Gastroesophageal sphincter (tissue), 4 donors: Measurements from ENCODE around the gene TNS1. TPM values are rescaled to one million over a fixed set of nuclear protein-coding genes. Genes with fewer than 3 reads are reported as not detected.

Experiments
- ATAC-seq: fragments of 150-250 bp; one replicate; pipeline ENCODE4 v1.9.1; 2016; ENCODE audit warnings: mild to moderate bottlenecking, moderate library complexity
- H3K27ac ChIP-seq, 4 donors: fragments of 200-600 bp; sonication (generic) in 3 of 4; 1 replicate in 3 of 4; 2 replicates in 1 of 4; pipeline ENCODE4 v1.5.1; 2016 to 2019
- H3K27me3 ChIP-seq: fragments of 200-600 bp; sonication (generic); one replicate; pipeline ENCODE4 v1.5.1; 2019
- H3K36me3 ChIP-seq, 2 donors: fragments of 200-600 bp; sonication (generic); one replicate each; pipeline ENCODE4 v1.5.1; 2019; ENCODE audit warnings: control low read depth in 1 of 2
- H3K4me1 ChIP-seq, 3 donors: fragments of 200-600 bp; sonication (generic); 1 replicate in 2 of 3; 2 replicates in 1 of 3; pipeline ENCODE4 v1.5.1; 2016 to 2019; ENCODE audit warnings: control low read depth in 2 of 3
- H3K4me3 ChIP-seq, 2 donors: fragments of 200-600 bp; sonication (generic); one replicate each; pipeline ENCODE4 v1.5.1; 2019; ENCODE audit warnings: mild to moderate bottlenecking in 1 of 2, moderate library complexity in 1 of 2
- H3K9me3 ChIP-seq, 3 donors: fragments of 200-600 bp; sonication (generic); one replicate each; pipeline ENCODE4 v1.5.1; 2017 to 2019; ENCODE audit warnings: control low read depth in 2 of 3
- CTCF ChIP-seq, 4 experiments: fragments of 200-600 bp in 2 of 4; fragments of 450-650 bp in 2 of 4; sonication (generic) in 1 of 4; IDR thresholded peaks; one replicate each; pipeline ENCODE4 v1.5.1; 2017 to 2019; ENCODE audit warnings: antibody characterized with exemption in 4 of 4, mild to moderate bottlenecking in 2 of 4, moderate library complexity in 2 of 4
- EP300 ChIP-seq: sonication (generic); formaldehyde crosslinking; IDR thresholded peaks from one replicate; pipeline ENCODE4 v1.6.1; 2017; ENCODE audit warnings: antibody characterized with exemption, mild to moderate bottlenecking
- POLR2A ChIP-seq, 2 donors: fragments of 450-650 bp; IDR thresholded peaks; one replicate each; pipeline ENCODE4 v1.6.1; 2017; ENCODE audit warnings: antibody characterized with exemption in 2 of 2, mild to moderate bottlenecking in 2 of 2, moderate library complexity in 1 of 2
- POLR2AphosphoS5 ChIP-seq: sonication (generic); formaldehyde crosslinking; IDR thresholded peaks from one replicate; pipeline ENCODE4 v1.6.1; 2017; ENCODE audit warnings: antibody characterized with exemption
- WGBS, 2 donors: methylation state at CpG; one replicate each; pipeline ENCODE4 v1.1.5; 2018; ENCODE audit warnings: low coverage in 1 of 2; 5-methylcytosine and 5-hydroxymethylcytosine counted together
- total RNA-seq, 4 donors: library from RNA; depleted of rRNA; stranded (reverse); fragments of >200 nt; gene quantifications; one replicate each; pipeline ENCODE4 v1.1.0, GENCODE V29; 2016

Gene TNS1
- total RNA-seq, 4 donors from 2014 or later: 825 to 2,193 (median 1,462) TPM

- peak; percentile 89 for TF ChIP-seq POLR2AphosphoS5
- TF ChIP-seq CTCF (IDR thresholded peaks at IDR 0.05): no peak
- no peak for TF ChIP-seq EP300
- Histone ChIP-seq H3K36me3 (peaks cover 0 to 70% of the 10 kb centered on the region in 2 donors), H3K9me3 (no peaks in the 10 kb centered on the region), H3K4me1 (peaks cover 4 to 100% (median 70%) of the 10 kb centered on the region in 3 donors), H3K27me3 (no peaks in the 10 kb centered on the region), H3K4me3 (no peak overlapping the region), H3K27ac (peak overlapping the region; percentile 83 to 93 (median 90))
- ATAC-seq: peak; percentile 72
- WGBS, 2 donors: 29 to 34% methylated on average over 6 to 10 of the region's 18 CpGs
Measured at GRCh38 chr2:217835931-217836891, 166.6 kb downstream of the TNS1 start.

GRCh38 chr2:217834744-217835513 is 167.9 kb downstream of the TNS1 start:
- 75% methylated on average over 7 of the region's 11 CpGs; no CpG with 5 or more reads in 1 of the 2 donors for WGBS, 2 donors

GRCh38 chr2:217834057-217834620 is 168.7 kb downstream of the TNS1 start:
- H3K9me3 ChIP-seq: no peaks in the 10 kb centered on the region
- peaks cover 4 to 100% (median 53%) of the 10 kb centered on the region in 3 donors for H3K4me1 ChIP-seq
- ATAC-seq: peak; percentile 38
- peak overlapping the region; percentile 83 to 93 (median 90) for H3K27ac ChIP-seq
- WGBS, 2 donors: 20 to 38% methylated on average over 1 to 3 of the region's 3 CpGs
- H3K27me3 ChIP-seq: no peaks in the 10 kb centered on the region
- no peak overlapping the region for H3K4me3 ChIP-seq
- peaks cover 0 to 72% of the 10 kb centered on the region in 2 donors for H3K36me3 ChIP-seq
- TF ChIP-seq EP300 (no peak), POLR2A (IDR thresholded peaks at IDR 0.05) (peak in 1 of 2 donors; percentile 12), CTCF (IDR thresholded peaks at IDR 0.05) (no peak), POLR2AphosphoS5 (peak; percentile 72)

More at GRCh38 chr2:217834744-217835513, 167.9 kb downstream of the TNS1 start:
- Histone ChIP-seq H3K27me3 (no peaks in the 10 kb centered on the region), H3K9me3 (no peaks in the 10 kb centered on the region), H3K27ac (peak overlapping the region; percentile 83 to 93 (median 90)), H3K4me1 (peaks cover 4 to 100% (median 61%) of the 10 kb centered on the region in 3 donors), H3K4me3 (no peak overlapping the region), H3K36me3 (peaks cover 0 to 71% of the 10 kb centered on the region in 2 donors)
- no peak for ATAC-seq
- TF ChIP-seq POLR2A (IDR thresholded peaks at IDR 0.05) (no peak), POLR2AphosphoS5 (peak; percentile 10)

GRCh38 chr2:217833439-217833838 is 169.4 kb downstream of the TNS1 start:
- no peak overlapping the region for H3K4me3 ChIP-seq
- TF ChIP-seq CTCF (IDR thresholded peaks at IDR 0.05): no peak
- no peak for TF ChIP-seq POLR2A (IDR thresholded peaks at IDR 0.05)
- TF ChIP-seq EP300: no peak
- no peak for TF ChIP-seq POLR2AphosphoS5
- peaks cover 0 to 79% of the 10 kb centered on the region in 2 donors for H3K36me3 ChIP-seq
- H3K27me3 ChIP-seq: no peaks in the 10 kb centered on the region
- no peak for ATAC-seq
- peak overlapping the region; percentile 30 to 93 (median 90) for H3K27ac ChIP-seq
- 53 to 69% methylated on average over 5 of the region's 8 CpGs for WGBS, 2 donors
- peaks cover 5 to 100% (median 50%) of the 10 kb centered on the region in 3 donors for H3K4me1 ChIP-seq
- H3K9me3 ChIP-seq: no peaks in the 10 kb centered on the region

GRCh38 chr2:217832987-217833386 is 169.8 kb downstream of the TNS1 start:
- TF ChIP-seq POLR2AphosphoS5 (no peak), CTCF (IDR thresholded peaks at IDR 0.05) (no peak), POLR2A (IDR thresholded peaks at IDR 0.05) (no peak), EP300 (no peak)
- WGBS, 2 donors: 78 to 85% methylated on average over 8 to 9 of the region's 15 CpGs
- peaks cover 9 to 100% (median 50%) of the 10 kb centered on the region in 3 donors for H3K4me1 ChIP-seq
- H3K27me3 ChIP-seq: no peaks in the 10 kb centered on the region
- H3K27ac ChIP-seq: peak overlapping the region; percentile 30 to 93 (median 90)
- no peaks in the 10 kb centered on the region for H3K9me3 ChIP-seq
- peaks cover 0 to 83% of the 10 kb centered on the region in 2 donors for H3K36me3 ChIP-seq
- H3K4me3 ChIP-seq: no peak overlapping the region
- ATAC-seq: no peak
